Ishikawa (cell line): ENCODE results near the gene SPSB4.

Experiments used
- CEBPB ChIP-seq: IDR thresholded peaks from 2 replicates; pipeline ENCODE4 v1.6.1; 2012
- CREB1 ChIP-seq: IDR thresholded peaks from 2 replicates; pipeline ENCODE4 v1.6.1; 2012; ENCODE audit warnings: low read depth
- EGR1 ChIP-seq: IDR thresholded peaks from 2 replicates; pipeline ENCODE4 v1.6.1; 2012
- EP300 ChIP-seq: IDR thresholded peaks from 2 replicates; pipeline ENCODE4 v1.6.1; 2012; ENCODE audit warnings: borderline replicate concordance
- FOXM1 ChIP-seq: IDR thresholded peaks from 2 replicates; pipeline ENCODE4 v1.6.1; 2012; ENCODE audit warnings: low read depth, borderline replicate concordance
- NFIC ChIP-seq: IDR thresholded peaks from 2 replicates; pipeline ENCODE4 v1.6.1; 2012
- RAD21 ChIP-seq: IDR thresholded peaks from 2 replicates; pipeline ENCODE4 v1.6.1; 2012; ENCODE audit warnings: low read depth
- TAF1 ChIP-seq: IDR thresholded peaks from 2 replicates; pipeline ENCODE4 v1.6.1; 2012; ENCODE audit warnings: low read depth, mild to moderate bottlenecking
- TCF12 ChIP-seq: IDR thresholded peaks from 2 replicates; pipeline ENCODE4 v1.6.1; 2012; ENCODE audit warnings: low read depth
- TEAD4 ChIP-seq: IDR thresholded peaks from 2 replicates; pipeline ENCODE4 v1.6.1; 2012
- YY1 ChIP-seq: IDR thresholded peaks from 2 replicates; pipeline ENCODE4 v1.6.1; 2012; ENCODE audit warnings: low read depth
- ZBTB7A ChIP-seq: IDR thresholded peaks from 2 replicates; pipeline ENCODE4 v1.6.1; 2012; ENCODE audit warnings: low read depth
- TF ChIP-seq, protein P1 (sequence below): IDR thresholded peaks from 2 replicates; pipeline ENCODE4 v1.6.1; 2012; ENCODE audit warnings: low read depth, mild to moderate bottlenecking
- TF ChIP-seq, protein P2 (sequence below): IDR thresholded peaks from 2 replicates; pipeline ENCODE4 v1.6.1; 2012
- TF ChIP-seq, protein P3 (sequence below): IDR thresholded peaks from 2 replicates; pipeline ENCODE4 v1.6.1; 2012

Gene SPSB4

DNA sequence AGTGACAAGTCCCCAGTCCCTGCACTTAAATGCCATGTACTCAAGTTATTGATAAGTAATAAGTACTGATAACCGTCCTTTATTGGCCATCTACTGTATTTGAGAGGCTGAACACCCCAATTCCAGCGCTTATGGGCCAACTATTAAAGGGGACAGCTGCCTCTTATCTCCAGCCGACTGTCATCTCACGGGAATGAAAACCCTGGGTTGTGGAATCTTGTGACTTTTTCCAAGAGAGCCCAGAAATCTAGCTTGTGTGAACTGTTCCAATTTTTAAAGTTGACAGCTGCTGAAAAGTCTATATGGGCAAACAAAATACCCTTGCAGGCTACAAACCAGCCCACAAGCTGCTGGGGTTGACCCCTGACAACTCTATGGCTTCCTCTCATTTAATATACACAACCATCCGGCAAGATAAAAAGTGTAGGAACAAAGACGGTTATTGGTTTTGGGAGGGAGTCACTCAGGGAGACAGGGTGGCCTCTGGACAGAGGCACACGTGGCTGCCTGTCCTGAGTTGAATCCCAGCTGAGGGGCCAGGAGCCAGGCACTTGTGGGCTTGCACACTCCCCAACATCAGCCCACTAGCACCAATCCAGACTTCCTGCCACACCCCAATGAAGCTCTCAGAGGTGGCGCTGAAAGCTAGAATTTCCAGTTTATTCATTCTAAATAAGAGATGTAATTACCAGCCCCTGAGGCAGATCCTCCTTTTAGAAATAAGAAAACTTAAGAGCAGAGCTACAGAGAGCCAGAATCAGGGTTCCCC, 16.2 kb downstream of the SPSB4 start:
- TF ChIP-seq NFIC (no peak), TAF1 (no peak), TEAD4 (no peak), EGR1 (no peak), TCF12 (no peak), EP300 (no peak), YY1 (no peak), CEBPB (no peak), FOXM1 (no peak), RAD21 (no peak), CREB1 (no peak), ZBTB7A (no peak)
- TF ChIP-seq, protein P1, sequence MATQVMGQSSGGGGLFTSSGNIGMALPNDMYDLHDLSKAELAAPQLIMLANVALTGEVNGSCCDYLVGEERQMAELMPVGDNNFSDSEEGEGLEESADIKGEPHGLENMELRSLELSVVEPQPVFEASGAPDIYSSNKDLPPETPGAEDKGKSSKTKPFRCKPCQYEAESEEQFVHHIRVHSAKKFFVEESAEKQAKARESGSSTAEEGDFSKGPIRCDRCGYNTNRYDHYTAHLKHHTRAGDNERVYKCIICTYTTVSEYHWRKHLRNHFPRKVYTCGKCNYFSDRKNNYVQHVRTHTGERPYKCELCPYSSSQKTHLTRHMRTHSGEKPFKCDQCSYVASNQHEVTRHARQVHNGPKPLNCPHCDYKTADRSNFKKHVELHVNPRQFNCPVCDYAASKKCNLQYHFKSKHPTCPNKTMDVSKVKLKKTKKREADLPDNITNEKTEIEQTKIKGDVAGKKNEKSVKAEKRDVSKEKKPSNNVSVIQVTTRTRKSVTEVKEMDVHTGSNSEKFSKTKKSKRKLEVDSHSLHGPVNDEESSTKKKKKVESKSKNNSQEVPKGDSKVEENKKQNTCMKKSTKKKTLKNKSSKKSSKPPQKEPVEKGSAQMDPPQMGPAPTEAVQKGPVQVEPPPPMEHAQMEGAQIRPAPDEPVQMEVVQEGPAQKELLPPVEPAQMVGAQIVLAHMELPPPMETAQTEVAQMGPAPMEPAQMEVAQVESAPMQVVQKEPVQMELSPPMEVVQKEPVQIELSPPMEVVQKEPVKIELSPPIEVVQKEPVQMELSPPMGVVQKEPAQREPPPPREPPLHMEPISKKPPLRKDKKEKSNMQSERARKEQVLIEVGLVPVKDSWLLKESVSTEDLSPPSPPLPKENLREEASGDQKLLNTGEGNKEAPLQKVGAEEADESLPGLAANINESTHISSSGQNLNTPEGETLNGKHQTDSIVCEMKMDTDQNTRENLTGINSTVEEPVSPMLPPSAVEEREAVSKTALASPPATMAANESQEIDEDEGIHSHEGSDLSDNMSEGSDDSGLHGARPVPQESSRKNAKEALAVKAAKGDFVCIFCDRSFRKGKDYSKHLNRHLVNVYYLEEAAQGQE: no peak
- TF ChIP-seq, protein P2, sequence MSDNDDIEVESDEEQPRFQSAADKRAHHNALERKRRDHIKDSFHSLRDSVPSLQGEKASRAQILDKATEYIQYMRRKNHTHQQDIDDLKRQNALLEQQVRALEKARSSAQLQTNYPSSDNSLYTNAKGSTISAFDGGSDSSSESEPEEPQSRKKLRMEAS: no peak
- TF ChIP-seq, protein P3, sequence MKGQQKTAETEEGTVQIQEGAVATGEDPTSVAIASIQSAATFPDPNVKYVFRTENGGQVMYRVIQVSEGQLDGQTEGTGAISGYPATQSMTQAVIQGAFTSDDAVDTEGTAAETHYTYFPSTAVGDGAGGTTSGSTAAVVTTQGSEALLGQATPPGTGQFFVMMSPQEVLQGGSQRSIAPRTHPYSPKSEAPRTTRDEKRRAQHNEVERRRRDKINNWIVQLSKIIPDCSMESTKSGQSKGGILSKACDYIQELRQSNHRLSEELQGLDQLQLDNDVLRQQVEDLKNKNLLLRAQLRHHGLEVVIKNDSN: no peak

DNA sequence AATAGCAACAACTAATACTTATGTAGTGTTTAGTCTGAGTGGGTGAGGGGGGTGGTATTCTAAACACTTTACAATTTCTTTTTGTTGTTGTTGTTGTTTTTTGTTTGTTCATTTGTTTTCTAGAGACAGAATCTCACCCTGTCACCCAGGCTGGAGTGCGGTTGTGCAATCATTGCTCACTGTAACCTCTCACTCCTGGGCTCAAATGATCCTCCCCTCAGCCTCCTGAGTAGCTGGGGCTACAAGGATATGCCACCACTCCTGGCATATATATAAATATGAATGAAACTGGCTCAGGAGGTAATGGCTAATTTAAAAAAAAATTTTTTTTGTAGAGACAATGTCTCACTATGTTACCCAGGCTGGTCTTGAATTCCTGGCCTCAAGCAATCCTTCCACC, 19.1 kb downstream of the SPSB4 start:
- TF ChIP-seq CEBPB: 0 out of 2 replicates have a peak, but pooled peaks have one; percentile 23
- TF ChIP-seq, protein P2: no peak

DNA sequence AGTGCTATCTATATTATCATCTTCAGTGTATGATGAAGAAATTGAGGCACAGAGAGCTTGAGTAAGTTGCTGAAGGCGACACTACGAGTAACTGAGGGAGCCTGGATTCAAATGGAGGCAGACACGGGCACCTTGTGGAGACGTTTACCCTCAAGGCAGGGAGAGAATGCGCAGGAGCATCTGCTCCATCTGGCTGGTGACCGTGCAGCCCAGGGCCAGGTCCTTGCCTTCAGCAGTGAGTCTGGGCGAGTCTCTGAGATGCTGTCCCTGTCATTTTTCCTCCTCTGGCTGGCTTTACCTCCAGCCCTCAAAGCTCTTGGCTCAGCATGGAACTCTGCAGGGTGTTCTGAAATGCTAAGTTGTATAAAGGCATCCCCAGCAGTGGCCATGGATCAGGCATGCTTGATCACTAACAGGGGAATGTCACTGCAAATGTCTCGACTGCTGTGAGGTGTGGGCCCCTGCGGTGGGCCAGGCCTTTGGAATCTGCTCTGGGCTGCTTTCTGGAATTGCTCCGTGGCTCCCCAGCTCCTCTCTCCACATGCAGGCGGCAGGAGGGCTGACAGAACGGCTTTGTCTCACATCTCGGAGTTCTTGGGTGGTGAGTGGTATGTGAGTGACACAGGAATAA, 19.7 kb downstream of the SPSB4 start:
- TF ChIP-seq, protein P1: no peak

DNA sequence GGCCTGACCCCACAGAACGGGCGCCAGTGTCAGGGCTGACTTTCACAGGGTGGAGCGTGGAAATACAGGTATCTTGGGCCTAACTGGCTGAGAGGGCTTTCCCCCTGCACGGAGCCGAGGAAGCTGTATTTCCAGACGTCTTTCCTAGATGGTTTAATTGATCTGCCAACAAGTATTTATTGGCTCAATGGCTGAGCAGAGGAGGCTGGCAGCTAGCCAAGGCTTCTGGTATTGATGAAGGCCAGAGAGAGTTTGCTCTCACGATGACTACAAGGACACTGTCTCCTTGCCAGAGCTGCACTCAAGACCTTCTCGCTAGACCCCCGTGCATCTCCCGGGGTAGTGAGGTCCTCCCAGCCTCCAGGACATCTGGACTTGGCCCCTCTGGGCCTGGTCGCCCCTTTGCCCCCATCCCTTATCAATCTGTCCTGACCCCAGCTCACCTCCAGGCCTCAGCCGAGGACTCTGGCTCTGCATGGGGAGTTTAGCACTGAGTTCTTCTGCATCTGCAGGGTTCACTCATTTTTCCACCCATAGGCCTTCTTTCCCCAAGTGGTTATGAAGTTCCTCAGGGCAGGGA, 20.6 kb downstream of the SPSB4 start:
- no peak for TF ChIP-seq FOXM1

DNA sequence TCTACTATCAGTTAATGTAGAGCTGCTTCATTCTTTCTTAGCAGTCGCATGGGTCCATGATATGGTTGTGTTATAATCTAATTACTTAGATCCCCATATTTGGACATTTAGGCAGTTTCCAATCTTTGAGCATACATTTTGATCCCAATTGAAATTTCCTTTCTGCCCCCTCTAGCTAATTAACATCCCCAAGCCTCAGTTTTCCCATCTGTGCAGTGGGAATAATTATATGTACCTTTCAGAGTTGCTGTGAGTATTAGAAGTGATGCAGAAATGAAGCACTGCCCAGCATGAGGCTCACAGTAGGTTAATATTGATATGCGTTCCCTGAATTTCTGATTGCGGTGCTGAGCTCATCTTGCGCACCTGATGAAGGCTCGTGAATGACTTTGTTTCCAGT, 21.8 kb downstream of the SPSB4 start:
- TF ChIP-seq ZBTB7A (no peak), CREB1 (no peak), EGR1 (no peak), TCF12 (no peak), FOXM1 (no peak), CEBPB (no peak), RAD21 (no peak), YY1 (no peak)
- TF ChIP-seq, protein P1: no peak
- TF ChIP-seq, protein P2: no peak
- TF ChIP-seq, protein P3: no peak
